Stomach (tissue), 9 donors: Measurements from ENCODE around the gene PHF21B. TPM values are rescaled to one million over a fixed set of nuclear protein-coding genes. Genes with fewer than 3 reads are reported as not detected.
"Not testable (repeated sequence)": the region's sequence is repeated elsewhere in the genome, so short reads cannot be mapped to it uniquely, and the experiment has no call there.

ENCODE experiments used
- DNase-seq, 2 donors: peaks; one replicate each; pipeline versions ENCODE4 v3.0.0 to v3.0.0-alpha.2; 2013 to 2019
- H3K27ac ChIP-seq, 5 donors: fragments of 200-600 bp in 4 of 5; sonication (generic) in 4 of 5; one replicate each; pipeline ENCODE4 v1.5.1; 2013 to 2019; ENCODE audit warnings: mild to moderate bottlenecking in 1 of 5, moderate library complexity in 1 of 5
- H3K27me3 ChIP-seq, 3 donors: fragments of 200-600 bp; sonication (generic); one replicate each; pipeline ENCODE4 v1.5.1; 2017 to 2019; ENCODE audit warnings: mixed run types in 1 of 3
- H3K36me3 ChIP-seq, 4 donors: fragments of 200-600 bp; sonication (generic); 1 replicate in 3 of 4; 2 replicates in 1 of 4; pipeline ENCODE4 v1.5.1; 2016 to 2019
- H3K4me1 ChIP-seq, 4 donors: fragments of 200-600 bp; sonication (generic); one replicate each; pipeline ENCODE4 v1.5.1; 2016 to 2019
- H3K4me3 ChIP-seq, 4 donors: fragments of 200-600 bp; sonication (generic) in 3 of 4; one replicate each; pipeline ENCODE4 v1.5.1; 2016 to 2019; ENCODE audit warnings: mild to moderate bottlenecking in 1 of 4
- H3K9me3 ChIP-seq, 4 donors: fragments of 200-600 bp; sonication (generic); one replicate each; pipeline ENCODE4 v1.5.1; 2016 to 2019
- CTCF ChIP-seq, 7 experiments: fragments of 450-650 bp in 4 of 7; fragments of 200-600 bp in 3 of 7; sonication (generic) in 3 of 7; IDR thresholded peaks; one replicate each; pipeline ENCODE4 v1.5.1; 2016 to 2019; ENCODE audit warnings: antibody characterized with exemption in 7 of 7, control low read depth in 2 of 7, mild to moderate bottlenecking in 1 of 7
- EP300 ChIP-seq: sonication (generic); formaldehyde crosslinking; IDR thresholded peaks from one replicate; pipeline ENCODE4 v1.6.1; 2017; ENCODE audit warnings: antibody characterized with exemption
- POLR2A ChIP-seq, 4 donors: fragments of 450-650 bp; IDR thresholded peaks; one replicate each; pipeline ENCODE4 v1.6.1; 2016; ENCODE audit warnings: antibody characterized with exemption in 4 of 4, control low read depth in 2 of 4, mild to moderate bottlenecking in 1 of 4, moderate library complexity in 1 of 4
- POLR2AphosphoS5 ChIP-seq, 3 donors: sonication (generic); formaldehyde crosslinking; IDR thresholded peaks; one replicate each; pipeline ENCODE4 v1.6.1; 2016; ENCODE audit warnings: antibody characterized with exemption in 3 of 3
- whole genome bisulfite sequencing, 5 donors: extraction: QIAGEN DNeasy Blood & Tissue Kit in 3 of 5; methylation state at CpG; one replicate each; pipeline versions ENCODE4 v1.1.5 to v1.1.7; 2013 to 2018; 5-methylcytosine and 5-hydroxymethylcytosine counted together
- intact Hi-C: fragments of 100-400 bp; cut with DNase I; formaldehyde crosslinking; loops from one replicate; pipeline ENCODE4 v1.15.1; 2023; ENCODE audit warnings: low total_unique reads
- polyA plus RNA-seq, 3 donors: library from polyadenylated mRNA; stranded (reverse); fragments of 200-250 nt; gene quantifications; one replicate each; pipeline ENCODE4 v1.2.3, GENCODE V29; 2013
- total RNA-seq, 5 donors: library from RNA; depleted of rRNA; stranded (reverse); fragments of >200 nt; gene quantifications; one replicate each; pipeline versions ENCODE4 v1.1.0 to v1.2.3, GENCODE V29; 2014 to 2016
- donor health status: healthy with polysubstance abuse.
- donor health status: Bipolar disorder and iron deficiency.
- donor health status: healthy.

The PHF21B gene
- total and polyA plus RNA-seq, 8 donors = 0.12 to 0.45 (median 0.26) TPM; not detected in 4

GRCh38 chr22:45053571-45053970 is 43.8 kb upstream of the PHF21B start:
- Histone ChIP-seq H3K27ac (no peak overlapping the region), H3K27me3 (peaks cover 0 to 68% (median 11%) of the 10 kb centered on the region in 3 donors), H3K36me3 (no peaks in the 10 kb centered on the region), H3K4me3 (no peak overlapping the region), H3K9me3 (no peaks in the 10 kb centered on the region), H3K4me1 (no peaks in the 10 kb centered on the region)
- TF ChIP-seq CTCF (IDR thresholded peaks at IDR 0.05) (no peak), POLR2A (IDR thresholded peaks at IDR 0.05) (no peak), POLR2AphosphoS5 (IDR thresholded peaks at IDR 0.05) (no peak), EP300 (no peak)
- 50 to 67% (median 63%) methylated on average over 1 of the region's 1 CpG for WGBS, 5 donors
- DNase-seq = no peak
- intact Hi-C loops = no loop called here

GRCh38 chr22:45053094-45053493 is 43.3 kb upstream of the PHF21B start:
- H3K4me3 ChIP-seq = no peak overlapping the region
- no peaks in the 10 kb centered on the region for H3K36me3 ChIP-seq
- H3K27ac ChIP-seq = no peak overlapping the region
- WGBS, 5 donors = 29 to 46% (median 42%) methylated on average over 1 of the region's 1 CpG
- H3K9me3 ChIP-seq = no peaks in the 10 kb centered on the region
- peaks cover 0 to 73% (median 11%) of the 10 kb centered on the region in 3 donors for H3K27me3 ChIP-seq
- TF ChIP-seq POLR2A (IDR thresholded peaks at IDR 0.05) (no peak), EP300 (no peak), POLR2AphosphoS5 (IDR thresholded peaks at IDR 0.05) (no peak), CTCF (IDR thresholded peaks at IDR 0.05) (no peak)
- intact Hi-C loops = no loop called here
- no peaks in the 10 kb centered on the region for H3K4me1 ChIP-seq
- DNase-seq = no peak

GRCh38 chr22:45052665-45053064 is 42.9 kb upstream of the PHF21B start:
- H3K4me1 ChIP-seq, H3K27ac ChIP-seq, H3K4me3 ChIP-seq, intact Hi-C loops, DNase-seq, H3K9me3 ChIP-seq, H3K36me3 ChIP-seq: not testable (repeated sequence)
- WGBS, 5 donors = 21 to 36% (median 22%) methylated on average over 3 of the region's 3 CpGs
- peaks cover 0 to 76% (median 11%) of the 10 kb centered on the region in 3 donors for H3K27me3 ChIP-seq

- peaks cover 0 to 76% (median 11%) of the 10 kb centered on the region in 3 donors for H3K27me3 ChIP-seq
- WGBS, 5 donors = 77 to 91% (median 82%) methylated on average over 10 of the region's 10 CpGs
Measured at GRCh38 chr22:45051946-45052345, 42.1 kb upstream of the PHF21B start.

More at GRCh38 chr22:45051946-45052345, 42.1 kb upstream of the PHF21B start:
- Histone ChIP-seq H3K27ac (no peak overlapping the region), H3K36me3 (no peaks in the 10 kb centered on the region), H3K4me1 (no peaks in the 10 kb centered on the region), H3K9me3 (no peaks in the 10 kb centered on the region), H3K4me3 (no peak overlapping the region)
- no peak for TF ChIP-seq CTCF (IDR thresholded peaks at IDR 0.05)
- TF ChIP-seq POLR2A (IDR thresholded peaks at IDR 0.05) = no peak
- no peak for TF ChIP-seq POLR2AphosphoS5 (IDR thresholded peaks at IDR 0.05)
- no peak for TF ChIP-seq EP300
- no peak for DNase-seq
- intact Hi-C loops = no loop called here
